Adrenal gland (tissue), 5 donors: ENCODE results near the gene NEU3.

Experiments used
- POLR2A ChIP-seq, 2 donors: fragments of 450-650 bp; IDR thresholded peaks; one replicate each; pipeline ENCODE4 v1.6.1; 2017; ENCODE audit warnings: antibody characterized with exemption in 2 of 2, mild to moderate bottlenecking in 2 of 2, moderate library complexity in 1 of 2
- TF ChIP-seq, protein P1 (sequence below), 6 experiments: fragments of 450-650 bp in 4 of 6; fragments of 200-600 bp in 2 of 6; sonication (generic) in 1 of 6; IDR thresholded peaks; 1 replicate in 5 of 6; 2 replicates in 1 of 6; pipeline versions ENCODE4 v1.5.1 to v1.8.0; 2016 to 2021; ENCODE audit warnings: antibody characterized with exemption in 6 of 6, mild to moderate bottlenecking in 2 of 6, moderate library complexity in 1 of 6
- donor health status: DM: no; HTN: no; CAD: no.

DNA sequence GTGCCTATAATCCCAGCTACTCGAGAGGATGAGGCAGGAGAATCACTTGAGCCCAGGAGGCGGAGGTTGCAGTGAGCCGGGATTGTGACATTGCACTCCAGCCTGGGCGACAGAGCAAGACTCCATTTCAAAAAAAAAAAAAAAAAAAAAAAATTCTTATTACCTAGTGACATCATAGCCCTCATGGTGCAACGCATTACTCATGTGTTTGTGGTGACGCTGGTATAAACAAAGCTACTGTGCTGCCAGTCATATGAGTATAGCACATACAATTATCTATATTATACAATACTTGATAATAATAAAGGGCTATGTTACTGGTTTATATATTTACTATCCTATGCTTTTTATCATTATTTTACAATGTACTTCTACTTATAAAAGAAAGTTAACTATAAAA is 66.8 kb downstream of the NEU3 start:
- no peak for TF ChIP-seq POLR2A (IDR thresholded peaks at IDR 0.05)
- TF ChIP-seq, protein P1, sequence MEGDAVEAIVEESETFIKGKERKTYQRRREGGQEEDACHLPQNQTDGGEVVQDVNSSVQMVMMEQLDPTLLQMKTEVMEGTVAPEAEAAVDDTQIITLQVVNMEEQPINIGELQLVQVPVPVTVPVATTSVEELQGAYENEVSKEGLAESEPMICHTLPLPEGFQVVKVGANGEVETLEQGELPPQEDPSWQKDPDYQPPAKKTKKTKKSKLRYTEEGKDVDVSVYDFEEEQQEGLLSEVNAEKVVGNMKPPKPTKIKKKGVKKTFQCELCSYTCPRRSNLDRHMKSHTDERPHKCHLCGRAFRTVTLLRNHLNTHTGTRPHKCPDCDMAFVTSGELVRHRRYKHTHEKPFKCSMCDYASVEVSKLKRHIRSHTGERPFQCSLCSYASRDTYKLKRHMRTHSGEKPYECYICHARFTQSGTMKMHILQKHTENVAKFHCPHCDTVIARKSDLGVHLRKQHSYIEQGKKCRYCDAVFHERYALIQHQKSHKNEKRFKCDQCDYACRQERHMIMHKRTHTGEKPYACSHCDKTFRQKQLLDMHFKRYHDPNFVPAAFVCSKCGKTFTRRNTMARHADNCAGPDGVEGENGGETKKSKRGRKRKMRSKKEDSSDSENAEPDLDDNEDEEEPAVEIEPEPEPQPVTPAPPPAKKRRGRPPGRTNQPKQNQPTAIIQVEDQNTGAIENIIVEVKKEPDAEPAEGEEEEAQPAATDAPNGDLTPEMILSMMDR (IDR thresholded peaks at IDR 0.05), result no peak
